Hepatocyte (in vitro differentiated cells): Measurements from ENCODE around the gene SRPK1. TPM values are rescaled to one million over a fixed set of nuclear protein-coding genes. Genes with fewer than 3 reads are reported as not detected.
A peak's percentile ranks its signal among the peaks of the same experiment; 100 is the strongest.

Experiments
- DNase-seq: peaks from one replicate; pipeline ENCODE4 v3.0.0-alpha.2; 2016; ENCODE audit warnings: low spot score
- H2AFZ ChIP-seq: fragments of 200-600 bp; sonication (generic); 2 replicates; pipeline ENCODE4 v1.6.0; 2016; ENCODE audit warnings: antibody characterized with exemption, mild to moderate bottlenecking
- H3K27ac ChIP-seq: fragments of 200-600 bp; sonication (generic); 2 replicates; pipeline ENCODE4 v1.5.1; 2016; ENCODE audit warnings: mild to moderate bottlenecking
- H3K27me3 ChIP-seq: fragments of 200-600 bp; sonication (generic); 2 replicates; pipeline ENCODE4 v1.6.1; 2016
- H3K36me3 ChIP-seq: fragments of 200-600 bp; sonication (generic); replicated peaks from 2 replicates; pipeline ENCODE4 v1.5.1; 2016; ENCODE audit warnings: low read depth; ENCODE audit not compliant: insufficient read depth
- H3K4me1 ChIP-seq: fragments of 200-600 bp; sonication (generic); 2 replicates; pipeline ENCODE4 v1.5.1; 2016; ENCODE audit warnings: mild to moderate bottlenecking, moderate library complexity; ENCODE audit not compliant: insufficient read depth
- H3K4me2 ChIP-seq: fragments of 200-600 bp; sonication (generic); 2 replicates; pipeline ENCODE4 v1.6.0; 2016
- H3K4me3 ChIP-seq: fragments of 200-600 bp; sonication (generic); 2 replicates; pipeline ENCODE4 v1.5.1; 2016; ENCODE audit warnings: mild to moderate bottlenecking
- H3K79me2 ChIP-seq: fragments of 200-600 bp; sonication (generic); 2 replicates; pipeline ENCODE4 v1.6.0; 2017; ENCODE audit warnings: mild to moderate bottlenecking
- H3K9me2 ChIP-seq: fragments of 200-600 bp; sonication (generic); replicated peaks from 2 replicates; pipeline ENCODE4 v1.6.0; 2017; ENCODE audit warnings: mild to moderate bottlenecking; ENCODE audit not compliant: insufficient read depth
- H3K9me3 ChIP-seq: fragments of 200-600 bp; sonication (generic); 2 replicates; pipeline ENCODE4 v1.5.1; 2016; ENCODE audit warnings: low read depth, mild to moderate bottlenecking
- H4K20me1 ChIP-seq: fragments of 200-600 bp; sonication (generic); 2 replicates; pipeline ENCODE4 v1.6.0; 2016; ENCODE audit warnings: mild to moderate bottlenecking; ENCODE audit not compliant: insufficient read depth, poor library complexity, severe bottlenecking
- EZH2 ChIP-seq: fragments of 200-600 bp; sonication (generic); IDR thresholded peaks from 2 replicates; pipeline ENCODE4 v1.6.1; 2016; ENCODE audit warnings: antibody characterized with exemption, mild to moderate bottlenecking, borderline replicate concordance
- EZH2phosphoT487 ChIP-seq: fragments of 200-600 bp; sonication (generic); IDR thresholded peaks from one replicate; pipeline ENCODE4 v1.6.1; 2018; ENCODE audit warnings: antibody characterized with exemption, mild to moderate bottlenecking, low read depth, moderate library complexity; ENCODE audit not compliant: unreplicated experiment, severe bottlenecking
- WGBS: methylation state at CpG from one replicate; pipeline ENCODE4 v1.1.6; 2016; ENCODE audit warnings: low lambda C conversion rate; ENCODE audit errors: missing lambda C conversion rate; 5-methylcytosine and 5-hydroxymethylcytosine counted together
- polyA plus RNA-seq: library from polyadenylated mRNA; unstranded; fragments of >200 nt; fragmentation: Nextera tagmentation; extraction: Ambion mirVana; gene quantifications from 2 replicates; pipeline ENCODE4 v1.2.1, GENCODE V29; 2016
- total RNA-seq: library from RNA; depleted of rRNA; stranded (reverse); fragments of >200 nt; gene quantifications from 2 replicates; pipeline ENCODE4 v1.2.3, GENCODE V29; 2014
- TF ChIP-seq, protein P1 (sequence below): fragments of 200-600 bp; sonication (generic); IDR thresholded peaks from 2 replicates; pipeline ENCODE4 v1.5.1; 2016; ENCODE audit warnings: antibody characterized with exemption, mild to moderate bottlenecking; ENCODE audit not compliant: poor library complexity

SRPK1 gene
- total and polyA plus RNA-seq, 2 experiments from 2014 or later, result 39.3 to 63.9 TPM

DNA sequence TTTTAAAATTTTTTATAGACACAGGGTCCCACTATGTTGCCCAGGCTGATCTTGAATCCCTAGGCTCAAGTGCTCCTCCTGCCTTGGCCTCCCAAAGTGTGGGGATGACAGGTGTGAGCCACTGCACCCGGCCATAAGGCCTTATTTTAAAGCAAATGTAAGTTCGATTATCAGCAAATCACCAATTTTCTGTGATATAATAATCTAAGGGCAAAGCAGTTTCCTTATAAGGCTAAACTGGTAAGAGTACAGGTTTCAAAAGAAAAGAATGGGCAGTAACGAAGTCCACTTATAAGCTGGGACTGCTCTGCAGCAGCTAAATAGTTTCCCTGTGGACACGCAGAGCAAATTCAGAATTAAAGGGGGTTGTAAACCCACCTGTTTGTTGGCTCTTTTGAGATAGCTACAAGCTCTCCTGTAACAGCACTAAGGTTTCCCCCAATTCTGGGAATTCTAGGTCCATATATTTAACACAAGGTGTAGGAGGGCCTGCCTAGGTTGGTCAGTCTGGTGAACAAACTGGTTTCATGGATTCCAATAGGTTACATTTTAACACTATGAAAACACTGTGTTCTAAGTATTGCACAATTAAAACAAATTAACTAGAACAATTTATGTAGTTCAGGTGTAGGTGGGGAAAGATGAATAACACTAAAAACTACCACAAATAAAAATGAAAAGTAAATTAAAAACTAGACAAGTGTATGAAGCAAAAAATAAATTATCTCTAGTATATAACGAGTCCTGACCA lies 89.5 kb downstream of the SRPK1 start:
- no peaks in the 10 kb centered on the region for H4K20me1 ChIP-seq
- H3K27me3 ChIP-seq, result no peaks in the 10 kb centered on the region
- H3K4me1 ChIP-seq, result peaks cover 7% of the 10 kb centered on the region
- H3K9me3 ChIP-seq, result no peaks in the 10 kb centered on the region
- no peak overlapping the region for H3K4me2 ChIP-seq
- no peak for DNase-seq
- H2AFZ ChIP-seq, result no peak overlapping the region
- H3K27ac ChIP-seq, result peak overlapping the region; percentile 59
- no peaks in the 10 kb centered on the region for H3K9me2 ChIP-seq
- H3K36me3 ChIP-seq, result no peaks in the 10 kb centered on the region
- no peak overlapping the region for H3K4me3 ChIP-seq
- TF ChIP-seq, protein P1, sequence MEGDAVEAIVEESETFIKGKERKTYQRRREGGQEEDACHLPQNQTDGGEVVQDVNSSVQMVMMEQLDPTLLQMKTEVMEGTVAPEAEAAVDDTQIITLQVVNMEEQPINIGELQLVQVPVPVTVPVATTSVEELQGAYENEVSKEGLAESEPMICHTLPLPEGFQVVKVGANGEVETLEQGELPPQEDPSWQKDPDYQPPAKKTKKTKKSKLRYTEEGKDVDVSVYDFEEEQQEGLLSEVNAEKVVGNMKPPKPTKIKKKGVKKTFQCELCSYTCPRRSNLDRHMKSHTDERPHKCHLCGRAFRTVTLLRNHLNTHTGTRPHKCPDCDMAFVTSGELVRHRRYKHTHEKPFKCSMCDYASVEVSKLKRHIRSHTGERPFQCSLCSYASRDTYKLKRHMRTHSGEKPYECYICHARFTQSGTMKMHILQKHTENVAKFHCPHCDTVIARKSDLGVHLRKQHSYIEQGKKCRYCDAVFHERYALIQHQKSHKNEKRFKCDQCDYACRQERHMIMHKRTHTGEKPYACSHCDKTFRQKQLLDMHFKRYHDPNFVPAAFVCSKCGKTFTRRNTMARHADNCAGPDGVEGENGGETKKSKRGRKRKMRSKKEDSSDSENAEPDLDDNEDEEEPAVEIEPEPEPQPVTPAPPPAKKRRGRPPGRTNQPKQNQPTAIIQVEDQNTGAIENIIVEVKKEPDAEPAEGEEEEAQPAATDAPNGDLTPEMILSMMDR, result no peak
- TF ChIP-seq EZH2 (no peak), EZH2phosphoT487 (no peak)
- no peaks in the 10 kb centered on the region for H3K79me2 ChIP-seq
- WGBS, result 83% methylated on average over 5 of the region's 5 CpGs

DNA sequence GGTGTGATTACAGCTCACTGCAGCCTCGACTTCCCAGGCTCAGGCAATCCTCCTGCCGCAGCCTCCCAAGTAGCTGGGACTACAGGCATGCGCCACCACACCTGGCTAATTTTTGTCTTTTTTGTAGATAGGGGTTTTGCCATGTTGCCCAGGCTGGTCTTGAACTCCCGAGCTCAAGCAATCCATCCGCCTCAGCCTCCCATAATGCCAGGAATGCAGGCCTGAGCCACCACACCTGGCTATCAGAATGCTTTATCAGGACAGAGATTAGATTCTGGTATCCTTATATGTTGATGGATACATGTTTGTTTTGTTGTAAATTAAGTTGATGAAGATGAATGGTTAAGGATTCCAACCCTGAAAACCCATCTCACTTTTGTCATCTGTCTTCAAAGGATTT lies 91.6 kb downstream of the SRPK1 start:
- Histone ChIP-seq H3K9me2 (no peaks in the 10 kb centered on the region), H4K20me1 (no peaks in the 10 kb centered on the region), H3K4me1 (peaks cover 7% of the 10 kb centered on the region), H3K4me3 (no peak overlapping the region), H3K4me2 (no peak overlapping the region), H2AFZ (no peak overlapping the region), H3K36me3 (no peaks in the 10 kb centered on the region), H3K9me3 (no peaks in the 10 kb centered on the region), H3K79me2 (no peaks in the 10 kb centered on the region), H3K27me3 (no peaks in the 10 kb centered on the region), H3K27ac (no peak overlapping the region)
- 97% methylated on average over 5 of the region's 5 CpGs for WGBS
- TF ChIP-seq EZH2phosphoT487, result no peak
- TF ChIP-seq EZH2, result no peak
- TF ChIP-seq, protein P1, result no peak
- DNase-seq, result no peak

DNA sequence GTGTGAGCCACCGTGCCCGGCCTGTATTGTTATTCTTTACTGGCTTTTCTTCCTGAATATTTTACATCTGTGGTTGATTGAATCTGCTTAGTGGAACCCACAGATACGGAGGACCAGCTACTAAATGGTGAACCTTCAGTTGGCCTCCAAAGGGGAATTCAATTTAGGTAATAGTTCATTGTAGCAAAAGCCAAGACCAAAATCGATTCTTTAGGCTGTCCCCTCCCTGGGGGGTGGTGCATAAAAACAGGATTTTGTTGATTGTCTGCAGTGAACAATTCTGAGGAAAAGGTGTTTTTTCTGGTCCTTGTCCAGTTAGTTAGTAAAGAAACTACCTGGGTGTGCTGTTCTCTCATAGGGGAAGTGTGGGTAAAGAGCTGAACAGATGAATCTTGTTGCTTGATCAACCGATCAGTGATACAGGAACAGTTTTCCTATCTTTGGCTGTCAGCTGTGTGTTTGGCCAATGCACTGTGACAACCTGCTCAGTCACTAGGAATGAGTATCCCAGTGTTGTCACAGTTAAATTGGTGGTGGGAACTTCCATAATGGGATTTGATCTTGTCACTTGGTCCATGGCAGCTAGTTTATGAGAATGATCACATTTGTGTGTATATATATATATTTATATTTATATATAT lies 96.2 kb downstream of the SRPK1 start:
- no peaks in the 10 kb centered on the region for H3K27me3 ChIP-seq
- H3K4me2 ChIP-seq, result no peak overlapping the region
- TF ChIP-seq, protein P1, result no peak
- TF ChIP-seq EZH2phosphoT487, result no peak
- no peak for TF ChIP-seq EZH2
- H3K4me3 ChIP-seq, result no peak overlapping the region
- no peaks in the 10 kb centered on the region for H3K9me3 ChIP-seq
- no peak overlapping the region for H3K27ac ChIP-seq
- H3K4me1 ChIP-seq, result no peaks in the 10 kb centered on the region
- WGBS, result 95% methylated on average over 5 of the region's 5 CpGs
- no peaks in the 10 kb centered on the region for H3K36me3 ChIP-seq
- H2AFZ ChIP-seq, result no peak overlapping the region
- H3K9me2 ChIP-seq, result no peaks in the 10 kb centered on the region
- DNase-seq, result no peak
- H3K79me2 ChIP-seq, result no peaks in the 10 kb centered on the region
- no peaks in the 10 kb centered on the region for H4K20me1 ChIP-seq
